H1 (cell line): ENCODE data around the gene CENPM. TPM values are rescaled to one million over a fixed set of nuclear protein-coding genes. Genes with fewer than 3 reads are reported as not detected.

Experiments used
- CTCF ChIA-PET: fragments of 300-600 bp; sonication (Branson Sonifier 250); formaldehyde crosslinking; loops from one replicate; lab custom pipeline; 2021; ENCODE audit not compliant: partially characterized antibody; lab: Charles Lee
- POLR2A ChIA-PET: fragments of 300-600 bp; sonication (Branson Sonifier 250); formaldehyde crosslinking; loops from one replicate; lab custom pipeline; 2021; ENCODE audit warnings: inconsistent platforms; ENCODE audit not compliant: partially characterized antibody; lab: Charles Lee
- DNase-seq, 2 experiments: peaks; one replicate each; pipeline versions ENCODE4 v3.0.0 to v3.0.0-alpha.2; 2010 to 2022; ENCODE audit warnings: low spot score in 2 of 2, low read depth in 1 of 2, mixed read lengths in 1 of 2
- FAIRE-seq: peaks from 2 replicates; lab custom pipeline; 2011; peaks lifted over from hg19 to GRCh38; lab: Jason Lieb, UNC
- H2AFZ ChIP-seq: 2 replicates; pipeline ENCODE4 v1.8.1; 2012; ENCODE audit warnings: low read length, inconsistent platforms
- H2AK5ac ChIP-seq: 2 replicates; pipeline ENCODE4 v1.6.1; 2013; ENCODE audit warnings: low read depth, low read length
- H2BK120ac ChIP-seq: replicated peaks from 2 replicates; pipeline ENCODE3; 2013; ENCODE audit warnings: low read depth, low read length, inconsistent platforms
- H2BK12ac ChIP-seq: 2 replicates; pipeline ENCODE4 v1.6.1; 2013; ENCODE audit warnings: low read depth, low read length
- H2BK15ac ChIP-seq: 2 replicates; pipeline ENCODE4 v1.6.1; 2013; ENCODE audit warnings: low read length
- H2BK20ac ChIP-seq: 2 replicates; pipeline ENCODE4 v1.6.1; 2013; ENCODE audit warnings: low read length
- H2BK5ac ChIP-seq: 2 replicates; pipeline ENCODE4 v1.6.1; 2013; ENCODE audit warnings: low read depth, low read length
- H3K14ac ChIP-seq: 2 replicates; pipeline ENCODE4 v1.6.1; 2013; ENCODE audit warnings: inconsistent platforms; ENCODE audit not compliant: insufficient read length
- H3K18ac ChIP-seq: 2 replicates; pipeline ENCODE4 v1.6.1; 2013; ENCODE audit warnings: low read length; ENCODE audit errors: extremely low read depth
- H3K23ac ChIP-seq: 2 replicates; pipeline ENCODE4 v1.6.1; 2013; ENCODE audit warnings: inconsistent platforms; ENCODE audit not compliant: insufficient read length
- H3K23me2 ChIP-seq: 2 replicates; pipeline ENCODE4 v1.6.1; 2013; ENCODE audit warnings: low read depth, low read length
- H3K27ac ChIP-seq: 2 replicates; pipeline ENCODE4 v1.6.1; 2011; ENCODE audit warnings: low read depth, low read length, inconsistent platforms
- H3K27me3 ChIP-seq, 4 experiments: replicated peaks in 1 of 4; 1 replicate in 1 of 4; 2 replicates in 3 of 4; pipeline versions ENCODE4 v1.6.1 to v1.8.1; 2011 to 2013; ENCODE audit warnings: low read length in 3 of 4, mild to moderate bottlenecking in 3 of 4, inconsistent platforms in 2 of 4, mixed read lengths in 2 of 4, moderate library complexity in 1 of 4; ENCODE audit not compliant: control insufficient read depth in 3 of 4, insufficient read depth in 3 of 4; ENCODE audit errors: extremely low read depth in 1 of 4
- H3K36me3 ChIP-seq, 4 experiments: 2 replicates each; pipeline versions ENCODE4 v1.6.1 to v1.8.1; 2011 to 2013; ENCODE audit warnings: mild to moderate bottlenecking in 4 of 4, low read length in 3 of 4, moderate library complexity in 2 of 4, control low read depth in 1 of 4, inconsistent platforms in 1 of 4; ENCODE audit not compliant: insufficient read depth in 4 of 4, control insufficient read depth in 2 of 4
- H3K4ac ChIP-seq: replicated peaks from 2 replicates; pipeline ENCODE3; 2013; ENCODE audit warnings: low read length, low read depth, mixed read lengths, inconsistent platforms; ENCODE audit not compliant: insufficient read length
- H3K4me1 ChIP-seq, 4 experiments: replicated peaks in 1 of 4; 1 replicate in 1 of 4; 2 replicates in 3 of 4; pipeline versions ENCODE4 v1.6.1 to v1.8.1; 2011 to 2013; ENCODE audit warnings: low read length in 3 of 4, inconsistent platforms in 2 of 4, mixed read lengths in 1 of 4; ENCODE audit not compliant: insufficient read depth in 4 of 4, control insufficient read depth in 3 of 4
- H3K4me2 ChIP-seq, 2 experiments: 2 replicates each; pipeline versions ENCODE4 v1.6.1 to v1.8.1; 2011 to 2013; ENCODE audit warnings: low read depth in 2 of 2, low read length in 2 of 2, control low read depth in 1 of 2, inconsistent platforms in 1 of 2, mild to moderate bottlenecking in 1 of 2; ENCODE audit not compliant: insufficient read depth in 1 of 2
- H3K4me3 ChIP-seq, 4 experiments: fragments of 200-600, 300-600 bp in 1 of 4; sonication (generic), shearing (Covaris generic), sonication (Bioruptor Twin) in 1 of 4; 2 replicates each; pipeline versions ENCODE4 v1.5.1 to v1.8.1; 2011 to 2016; ENCODE audit warnings: low read length in 4 of 4, low read depth in 3 of 4, control low read depth in 2 of 4, inconsistent platforms in 2 of 4, mild to moderate bottlenecking in 2 of 4, mixed read lengths in 1 of 4, moderate library complexity in 1 of 4; ENCODE audit not compliant: insufficient read depth in 2 of 4; ENCODE audit errors: extremely low read depth in 1 of 4
- H3K56ac ChIP-seq: replicated peaks from 2 replicates; pipeline ENCODE3; 2013; ENCODE audit warnings: low read depth, mild to moderate bottlenecking, mixed read lengths, low read length, inconsistent platforms; ENCODE audit not compliant: insufficient read length
- H3K79me1 ChIP-seq: 2 replicates; pipeline ENCODE4 v1.6.1; 2013; ENCODE audit warnings: low read depth, low read length, control low read depth
- H3K79me2 ChIP-seq, 2 experiments: 2 replicates each; pipeline versions ENCODE4 v1.6.1 to v1.8.1; 2012 to 2013; ENCODE audit warnings: low read length in 2 of 2, mild to moderate bottlenecking in 2 of 2, inconsistent platforms in 1 of 2; ENCODE audit not compliant: insufficient read depth in 2 of 2, control insufficient read depth in 1 of 2
- H3K9ac ChIP-seq, 4 experiments: replicated peaks in 1 of 4; 1 replicate in 1 of 4; 2 replicates in 3 of 4; pipeline versions ENCODE4 v1.6.1 to v1.8.1; 2011 to 2013; ENCODE audit warnings: low read depth in 3 of 4, low read length in 3 of 4, control low read depth in 2 of 4, mild to moderate bottlenecking in 2 of 4, moderate library complexity in 2 of 4, inconsistent platforms in 1 of 4; ENCODE audit errors: extremely low read depth in 1 of 4
- H3K9me3 ChIP-seq, 2 experiments: 2 replicates each; pipeline versions ENCODE4 v1.6.1 to v1.8.1; 2012 to 2013; ENCODE audit warnings: mild to moderate bottlenecking in 2 of 2, moderate library complexity in 2 of 2, control low read depth in 1 of 2, inconsistent platforms in 1 of 2, low read depth in 1 of 2, low read length in 1 of 2, mixed read lengths in 1 of 2; ENCODE audit not compliant: insufficient read depth in 2 of 2
- H4K20me1 ChIP-seq, 2 experiments: replicated peaks in 1 of 2; 2 replicates each; pipeline versions ENCODE3 to v1.8.1; 2011 to 2013; ENCODE audit warnings: inconsistent platforms in 2 of 2, low read length in 2 of 2, mild to moderate bottlenecking in 1 of 2; ENCODE audit not compliant: insufficient read depth in 2 of 2, control insufficient read depth in 1 of 2
- H4K5ac ChIP-seq: 2 replicates; pipeline ENCODE4 v1.6.1; 2013; ENCODE audit warnings: low read length, low read depth, mixed read lengths, inconsistent platforms; ENCODE audit not compliant: insufficient read length
- H4K8ac ChIP-seq: 2 replicates; pipeline ENCODE4 v1.8.0; 2013; ENCODE audit warnings: mild to moderate bottlenecking, moderate library complexity, low read length, inconsistent platforms; ENCODE audit not compliant: insufficient read depth; ENCODE audit errors: extremely low read depth
- H4K91ac ChIP-seq: replicated peaks from 2 replicates; pipeline ENCODE3; 2013; ENCODE audit warnings: low read length, mixed read lengths, inconsistent platforms; ENCODE audit not compliant: insufficient read length
- BACH1 ChIP-seq: IDR thresholded peaks from 2 replicates; pipeline ENCODE4 v1.6.1; 2012; ENCODE audit warnings: low read length, improper control_type of control experiment
- EGR1 ChIP-seq: IDR thresholded peaks from 2 replicates; pipeline ENCODE4 v1.6.1; 2011; ENCODE audit warnings: low read depth, low read length, borderline replicate concordance
- EP300 ChIP-seq, 2 experiments: IDR thresholded peaks; 1 replicate in 1 of 2; 2 replicates in 1 of 2; pipeline ENCODE4 v1.6.1; 2011 to 2012; ENCODE audit warnings: low read depth in 2 of 2, low read length in 2 of 2, mild to moderate bottlenecking in 2 of 2, borderline replicate concordance in 1 of 2, inconsistent platforms in 1 of 2, moderate library complexity in 1 of 2
- KDM4A ChIP-seq: IDR thresholded peaks from one replicate; pipeline ENCODE4 v1.7.1; 2012; ENCODE audit warnings: low read depth, mild to moderate bottlenecking, moderate library complexity, low read length, inconsistent platforms; ENCODE audit not compliant: severe bottlenecking
- MAFK ChIP-seq: IDR thresholded peaks from 2 replicates; pipeline ENCODE4 v1.6.1; 2012; ENCODE audit warnings: low read depth, mild to moderate bottlenecking, improper control_type of control experiment, low read length
- POU5F1 ChIP-seq: IDR thresholded peaks from 2 replicates; pipeline ENCODE4 v1.6.1; 2011; ENCODE audit warnings: low read depth, mild to moderate bottlenecking, low read length, moderate library complexity
- SAP30 ChIP-seq: fragments of 300-600 bp; sonication (generic); IDR thresholded peaks from 2 replicates; pipeline ENCODE4 v1.7.1; 2012; ENCODE audit warnings: low read length, moderate library complexity, mild to moderate bottlenecking, inconsistent platforms; ENCODE audit not compliant: insufficient read depth, insufficient replicate concordance
- WGBS, 2 experiments: shearing (Covaris generic) in 1 of 2; methylation state at CpG; one replicate each; pipeline versions ENCODE4 v1.1.6 to v1.1.7; 2013 to 2015; ENCODE audit warnings: low lambda C conversion rate in 2 of 2, mixed read lengths in 2 of 2, inconsistent platforms in 1 of 2, low coverage in 1 of 2, missing lambda C conversion rate in 1 of 2; ENCODE audit not compliant: insufficient replicate concordance in 2 of 2, insufficient coverage in 1 of 2, insufficient read length in 1 of 2; ENCODE audit errors: extremely low coverage in 1 of 2, missing lambda C conversion rate in 1 of 2; 5-methylcytosine and 5-hydroxymethylcytosine counted together
- polyA plus RNA-seq, 7 experiments: library from polyadenylated mRNA; depleted of rRNA in 3 of 7; stranded (reverse) in 5 of 7; unstranded in 2 of 7; fragments of >200 nt in 5 of 7; fragments of 200-250 nt in 2 of 7; gene quantifications; 1 replicate in 5 of 7; 2 replicates in 1 of 7; 4 replicates in 1 of 7; pipeline versions ENCODE4 v1.2.1 to v1.2.3, GENCODE V29; 2011 to 2013; ENCODE audit warnings: missing spikeins in 2 of 7, mixed read lengths in 2 of 7
- total RNA-seq: library from RNA; stranded (reverse); fragmentation: NEBNext Ultra II Directional; extraction: Animal tissue kit (Norgen Biotek cat#: 25700); gene quantifications from 2 replicates; pipeline ENCODE4 v1.2.1, GENCODE V29; 2021
- TF ChIP-seq, protein P1 (sequence below): IDR thresholded peaks from 2 replicates; pipeline ENCODE4 v1.6.1; 2011; ENCODE audit warnings: low read length, improper control_type of control experiment

The CENPM gene
- total and polyA plus RNA-seq, 2 of the 8 experiments (the other 6 are each of a cell fraction or from before 2014, with no cell fraction given), result 32.0 to 80.4 TPM

DNA sequence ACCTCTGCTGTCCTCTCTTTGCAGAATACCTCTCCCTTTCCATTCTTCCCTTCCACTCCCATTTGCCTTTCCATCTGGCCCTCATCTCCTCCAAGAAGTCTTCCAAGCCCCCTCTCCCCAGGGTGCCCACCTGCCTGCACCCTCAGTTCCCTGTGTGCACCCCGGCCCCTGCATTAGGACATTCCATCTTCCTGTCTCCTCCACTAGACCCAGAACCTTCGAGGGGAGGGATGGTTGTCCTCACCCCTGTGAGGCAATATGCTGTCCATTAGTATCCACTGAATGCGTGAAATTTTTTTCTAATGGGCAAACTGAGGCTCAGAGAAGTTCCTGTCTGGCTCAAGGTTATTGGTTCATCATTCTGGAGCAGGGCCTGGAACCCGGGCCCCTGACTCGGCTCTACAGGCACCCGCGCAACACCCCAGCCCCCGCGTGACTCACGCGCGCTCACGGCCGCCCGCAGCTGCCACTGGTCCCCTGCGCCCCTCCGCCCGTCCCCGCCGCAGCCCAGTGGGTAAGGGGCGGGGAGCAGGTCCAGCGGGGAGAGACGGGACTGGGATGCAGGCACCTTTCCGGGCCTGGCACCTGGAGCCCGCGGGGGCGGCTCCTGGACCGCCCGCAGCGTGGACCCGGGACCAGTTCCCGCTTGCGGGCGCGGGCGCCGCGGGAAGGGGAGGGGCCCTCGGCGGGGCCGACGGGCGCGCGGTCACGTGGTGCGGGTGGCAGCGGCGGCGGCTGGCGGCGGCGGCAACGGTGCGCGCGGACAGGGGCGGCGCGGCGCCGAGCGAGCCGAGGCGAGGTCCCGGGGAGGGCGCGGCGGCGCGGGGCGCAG lies 29.3 kb upstream of the CENPM start:
- no peak overlapping the region; the same call in 1 of the 2 replicates for H3K18ac ChIP-seq
- CTCF ChIA-PET, result interaction anchor here (0.9 to 2.3 kb wide), 5 partner anchors 10 to 136 kb away, joined by 3 to 14 read pairs (median 4); no protein-coding TSS in a partner anchor
- peaks cover 0 to 5% of the 10 kb centered on the region in 2 experiments; a peak in 1 of 4 replicates for H3K79me2 ChIP-seq
- H4K8ac ChIP-seq, result peak overlapping the region; percentile 29; the same call in 1 of the 2 replicates
- no peak overlapping the region for H4K5ac ChIP-seq
- H4K20me1 ChIP-seq, result peaks cover 0 to 8% of the 10 kb centered on the region in 2 experiments
- no peaks in the 10 kb centered on the region for H3K9me3 ChIP-seq
- H2BK20ac ChIP-seq, result no peak overlapping the region
- no peak overlapping the region for H3K23ac ChIP-seq
- H3K4me2 ChIP-seq, result peak overlapping the region; percentile 68 to 89
- H3K27ac ChIP-seq, result no peak overlapping the region
- H3K79me1 ChIP-seq, result peaks cover 2% of the 10 kb centered on the region; the same call in 1 of the 2 replicates
- no peak overlapping the region for H3K4ac ChIP-seq
- peak overlapping the region in 1 of 4 experiments; percentile 45; a peak in 1 of 7 replicates for H3K9ac ChIP-seq
- H2AFZ ChIP-seq, result peak overlapping the region; percentile 30; the same call in 1 of the 2 replicates
- POLR2A ChIA-PET, result interaction anchor here (0.5 to 1.4 kb wide), 3 partner anchors 9 to 394 kb away, joined by 3 to 5 read pairs (median 4); no protein-coding TSS in a partner anchor
- peaks cover 10 to 29% (median 26%) of the 10 kb centered on the region in 4 experiments for H3K27me3 ChIP-seq
- H3K4me1 ChIP-seq, result peaks cover 0 to 14% (median 10%) of the 10 kb centered on the region in 4 experiments; a peak in 6 of 7 replicates
- H4K91ac ChIP-seq, result no peak overlapping the region
- H2BK12ac ChIP-seq, result peak overlapping the region; percentile 60; the same call in 1 of the 2 replicates
- no peak overlapping the region for H3K14ac ChIP-seq
- H3K23me2 ChIP-seq, result peaks cover 13% of the 10 kb centered on the region
- no peak overlapping the region for H3K56ac ChIP-seq
- DNase-seq (peak in 1 of 2 experiments; percentile 79), FAIRE-seq (no peak)
- H3K36me3 ChIP-seq, result no peaks in the 10 kb centered on the region
- 11% methylated on average over 17 of the region's 72 CpGs; no CpG with 5 or more reads in 1 of the 2 experiments for WGBS, 2 experiments
- H2BK15ac ChIP-seq, result 0 out of 2 replicates have a peak overlapping the region, but pooled peaks have one; percentile 10
- H2BK5ac ChIP-seq, result no peak overlapping the region
- H2BK120ac ChIP-seq, result no peak overlapping the region
- H2AK5ac ChIP-seq, result no peak overlapping the region
- peak overlapping the region; percentile 34 to 83 (median 56) for H3K4me3 ChIP-seq
- TF ChIP-seq POU5F1, result no peak
- peak; percentile 65; the same call in 1 of the 2 replicates for TF ChIP-seq EGR1
- TF ChIP-seq KDM4A, result peak; percentile 95
- TF ChIP-seq SAP30, result no peak
- 0 out of 3 replicates have a peak, but pooled peaks of 1 of the 2 experiments have one; percentile 26 for TF ChIP-seq EP300 (IDR thresholded peaks at IDR 0.05; ENCODE audit: borderline replicate concordance in 1 of 2, low read depth in 2 of 2, low read length in 2 of 2)
- TF ChIP-seq, protein P1, sequence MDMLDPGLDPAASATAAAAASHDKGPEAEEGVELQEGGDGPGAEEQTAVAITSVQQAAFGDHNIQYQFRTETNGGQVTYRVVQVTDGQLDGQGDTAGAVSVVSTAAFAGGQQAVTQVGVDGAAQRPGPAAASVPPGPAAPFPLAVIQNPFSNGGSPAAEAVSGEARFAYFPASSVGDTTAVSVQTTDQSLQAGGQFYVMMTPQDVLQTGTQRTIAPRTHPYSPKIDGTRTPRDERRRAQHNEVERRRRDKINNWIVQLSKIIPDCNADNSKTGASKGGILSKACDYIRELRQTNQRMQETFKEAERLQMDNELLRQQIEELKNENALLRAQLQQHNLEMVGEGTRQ, result peak; percentile 55
- peak; percentile 55 for TF ChIP-seq BACH1
- no peak for TF ChIP-seq MAFK
